ENCODE measurements around the gene RTN4R. TPM values are rescaled to one million over a fixed set of nuclear protein-coding genes. Genes with fewer than 3 reads are reported as not detected.

RTN4R gene
- total and polyA plus RNA-seq, 12 donors, result 0.35 to 18.8 (median 1.1) TPM

DNA sequence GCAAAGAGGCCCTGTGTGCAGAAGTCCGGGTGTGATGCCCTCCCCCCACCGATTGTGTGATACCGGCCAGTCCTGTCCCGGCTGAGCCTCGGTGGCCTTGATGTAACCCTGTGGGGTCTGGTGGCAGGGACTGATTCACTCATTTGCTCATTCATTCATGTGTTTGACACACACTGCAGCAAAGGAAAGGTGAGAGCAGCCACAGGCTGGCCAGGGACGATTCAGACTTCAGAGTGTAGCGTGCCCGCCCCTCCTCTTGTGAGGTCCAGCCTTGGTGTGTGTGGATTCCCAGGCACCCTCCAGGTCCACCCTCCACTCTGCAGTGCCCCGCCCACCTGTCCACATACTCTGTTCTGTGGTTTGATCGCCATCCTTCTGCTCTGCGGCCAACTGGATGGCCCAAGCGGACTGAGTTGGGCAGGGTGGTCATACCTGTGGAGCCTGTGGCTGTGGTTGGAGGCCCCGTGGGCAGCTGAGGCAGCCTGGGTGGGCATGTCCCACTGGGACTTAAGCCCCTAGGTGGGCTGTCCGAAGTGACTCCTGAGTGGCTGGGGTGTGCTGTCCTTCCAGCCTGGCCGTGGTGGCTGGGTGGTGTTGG lies 59.3 kb downstream of the RTN4R start:
- H3K9me3 ChIP-seq (replicated peaks in 1 of 3), result no peaks in the 10 kb centered on the region

DNA sequence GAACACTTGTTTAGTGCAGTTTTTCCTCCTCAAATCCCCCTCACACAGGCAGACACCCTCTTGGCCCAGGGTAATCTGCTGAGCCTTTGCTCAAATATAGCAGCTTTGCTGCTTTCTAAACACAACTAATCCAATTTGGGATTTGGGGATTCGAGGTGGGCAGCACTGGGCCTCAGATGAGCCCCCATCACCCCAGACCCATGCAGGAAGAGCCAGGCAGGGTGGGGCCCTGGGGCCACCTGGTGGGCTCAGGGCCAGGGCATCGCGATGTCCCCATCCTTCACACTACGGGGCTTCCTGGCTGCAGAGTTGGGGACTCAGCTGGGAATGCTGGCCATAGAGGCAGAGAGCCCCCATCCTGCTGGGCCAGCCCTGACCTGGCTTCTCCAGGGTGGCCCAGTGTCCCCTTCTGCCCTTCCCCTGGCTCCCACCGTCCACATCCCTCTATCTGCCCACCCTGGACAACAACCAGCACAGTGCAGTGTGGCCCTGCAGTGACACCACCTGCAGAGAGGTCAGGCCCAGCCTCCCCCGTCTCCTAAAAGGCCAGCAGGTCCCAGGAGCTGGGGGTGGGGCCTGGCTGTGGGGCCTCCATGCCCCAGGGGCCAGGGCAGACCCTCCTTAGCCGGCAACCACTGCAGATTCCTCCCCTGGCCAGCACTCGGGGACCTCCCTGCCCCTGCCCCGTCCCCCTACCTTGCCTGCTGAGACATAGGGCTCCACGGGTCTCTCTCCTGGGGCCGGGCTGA lies 60.7 kb downstream of the RTN4R start:
- H3K27ac ChIP-seq, result peak overlapping the region in 1 of 5 donors; percentile 74
- H3K9me3 ChIP-seq (replicated peaks in 1 of 3), result no peaks in the 10 kb centered on the region
- no peaks in the 10 kb centered on the region for H3K36me3 ChIP-seq (replicated peaks in 1 of 2)
- peak overlapping the region in 1 of 4 donors; percentile 48 for H3K4me3 ChIP-seq
- intact Hi-C loops (cut with DNase I), result no loop called here
- no peak for DNase-seq
- TF ChIP-seq POLR2A (IDR thresholded peaks at IDR 0.05), result no peak
- TF ChIP-seq, protein P1, sequence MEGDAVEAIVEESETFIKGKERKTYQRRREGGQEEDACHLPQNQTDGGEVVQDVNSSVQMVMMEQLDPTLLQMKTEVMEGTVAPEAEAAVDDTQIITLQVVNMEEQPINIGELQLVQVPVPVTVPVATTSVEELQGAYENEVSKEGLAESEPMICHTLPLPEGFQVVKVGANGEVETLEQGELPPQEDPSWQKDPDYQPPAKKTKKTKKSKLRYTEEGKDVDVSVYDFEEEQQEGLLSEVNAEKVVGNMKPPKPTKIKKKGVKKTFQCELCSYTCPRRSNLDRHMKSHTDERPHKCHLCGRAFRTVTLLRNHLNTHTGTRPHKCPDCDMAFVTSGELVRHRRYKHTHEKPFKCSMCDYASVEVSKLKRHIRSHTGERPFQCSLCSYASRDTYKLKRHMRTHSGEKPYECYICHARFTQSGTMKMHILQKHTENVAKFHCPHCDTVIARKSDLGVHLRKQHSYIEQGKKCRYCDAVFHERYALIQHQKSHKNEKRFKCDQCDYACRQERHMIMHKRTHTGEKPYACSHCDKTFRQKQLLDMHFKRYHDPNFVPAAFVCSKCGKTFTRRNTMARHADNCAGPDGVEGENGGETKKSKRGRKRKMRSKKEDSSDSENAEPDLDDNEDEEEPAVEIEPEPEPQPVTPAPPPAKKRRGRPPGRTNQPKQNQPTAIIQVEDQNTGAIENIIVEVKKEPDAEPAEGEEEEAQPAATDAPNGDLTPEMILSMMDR (IDR thresholded peaks at IDR 0.05), result no peak
- H3K27me3 ChIP-seq, result no peaks in the 10 kb centered on the region
- peaks cover 14 to 23% of the 10 kb centered on the region in 2 donors for H3K4me1 ChIP-seq (replicated peaks in 1 of 2)
- 75 to 82% (median 76%) methylated on average over 11 of the region's 11 CpGs; no CpG with 5 or more reads in 1 of the 4 donors for WGBS, 4 donors

More for the DNA sequence above, 59.3 kb downstream of the RTN4R start:
- 61 to 83% (median 78%) methylated on average over 3 to 15 of the region's 15 CpGs for WGBS, 4 donors
- DNase-seq, result no peak
- Histone ChIP-seq H3K27me3 (no peaks in the 10 kb centered on the region), H3K4me3 (no peak overlapping the region), H3K27ac (no peak overlapping the region), H3K4me1 (replicated peaks in 1 of 2) (peaks cover 4 to 12% of the 10 kb centered on the region in 2 donors), H3K36me3 (replicated peaks in 1 of 2) (no peaks in the 10 kb centered on the region)
- intact Hi-C loops (cut with DNase I), result no loop called here
- TF ChIP-seq POLR2A (IDR thresholded peaks at IDR 0.05), result no peak
- TF ChIP-seq, protein P1 (IDR thresholded peaks at IDR 0.05), result no peak

DNA sequence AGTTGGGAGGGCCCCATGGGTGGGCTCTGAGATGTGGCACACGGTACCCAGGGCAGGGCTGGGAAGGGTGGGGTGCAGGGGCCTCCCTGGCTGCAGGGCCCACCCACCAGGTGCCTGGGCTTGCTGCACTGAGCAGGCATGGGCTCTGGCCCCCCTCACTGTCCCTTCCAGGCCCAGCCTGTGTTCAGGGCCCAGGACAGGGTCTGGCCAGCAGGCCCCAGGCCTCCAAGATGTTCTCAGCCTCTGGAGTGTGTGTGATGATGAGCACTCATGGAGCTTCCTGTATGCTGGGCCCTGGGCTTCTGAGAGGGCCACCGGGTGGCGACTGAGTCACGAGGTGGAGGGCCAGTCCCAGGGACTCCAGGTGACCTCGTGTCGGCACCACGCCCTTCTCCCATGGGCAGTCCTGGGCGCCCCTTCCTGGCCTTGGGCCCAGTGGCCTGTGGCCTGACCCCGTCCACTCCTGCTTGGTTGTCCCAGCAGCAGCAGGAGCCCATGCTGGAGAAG lies 61.4 kb downstream of the RTN4R start:
- H3K27me3 ChIP-seq, result no peaks in the 10 kb centered on the region
- WGBS, 4 donors, result 33 to 61% (median 44%) methylated on average over 1 to 9 of the region's 9 CpGs
- H3K9me3 ChIP-seq (replicated peaks in 1 of 3), result no peaks in the 10 kb centered on the region
- no peaks in the 10 kb centered on the region for H3K36me3 ChIP-seq (replicated peaks in 1 of 2)
- TF ChIP-seq, protein P1 (IDR thresholded peaks at IDR 0.05), result no peak
- no peak for TF ChIP-seq POLR2A (IDR thresholded peaks at IDR 0.05)
- H3K4me1 ChIP-seq (replicated peaks in 1 of 2), result peaks cover 14 to 23% of the 10 kb centered on the region in 2 donors
- DNase-seq, result no peak
- H3K4me3 ChIP-seq, result peak overlapping the region in 1 of 4 donors; percentile 48
- intact Hi-C loops (cut with DNase I), result no loop called here
- peak overlapping the region in 3 of 5 donors; percentile 18 to 74 (median 52) for H3K27ac ChIP-seq

DNA sequence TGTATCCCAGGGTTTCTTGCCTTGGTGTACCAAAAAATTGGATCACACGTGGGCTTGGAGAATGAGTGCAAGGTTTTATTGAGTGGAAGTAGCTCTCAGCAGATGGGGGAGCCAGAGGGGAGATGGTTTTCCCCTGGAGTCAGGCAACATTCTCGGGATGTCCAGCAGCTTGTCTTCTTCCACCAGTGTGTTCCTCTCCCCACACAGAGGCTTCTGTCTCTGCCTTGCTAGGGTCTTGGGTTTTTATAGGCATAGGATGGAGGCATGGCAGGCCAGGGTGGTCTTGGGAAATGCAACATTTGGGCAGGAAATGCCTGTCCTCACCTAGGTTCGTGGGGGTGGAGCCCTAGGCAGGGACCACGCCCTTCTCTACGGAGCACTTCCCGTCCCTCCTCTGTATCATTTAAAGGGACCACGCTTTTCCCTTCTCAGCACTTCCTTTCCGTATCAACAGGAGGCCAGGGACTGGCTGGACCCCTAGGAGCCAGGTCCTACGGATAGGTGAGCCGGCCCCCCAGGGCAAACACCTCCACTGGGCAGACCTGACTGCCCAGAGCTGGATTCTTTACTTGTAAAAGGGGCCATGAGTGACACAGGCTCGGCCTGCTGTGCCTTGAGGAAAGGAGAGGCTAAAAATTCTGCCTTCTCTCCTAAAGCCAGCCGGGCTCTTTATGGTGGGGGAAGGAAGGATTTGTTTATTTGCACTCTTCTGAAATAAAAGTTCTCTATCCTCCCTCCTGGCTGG lies 62.0 kb downstream of the RTN4R start:
- intact Hi-C loops (cut with DNase I), result no loop called here
- no peaks in the 10 kb centered on the region for H3K9me3 ChIP-seq (replicated peaks in 1 of 3)
- H3K4me1 ChIP-seq (replicated peaks in 1 of 2), result peaks cover 14 to 23% of the 10 kb centered on the region in 2 donors
- peak; percentile 32 to 74 (median 51) for DNase-seq
- no peaks in the 10 kb centered on the region for H3K36me3 ChIP-seq (replicated peaks in 1 of 2)
- peak overlapping the region in 3 of 5 donors; percentile 18 to 74 (median 52) for H3K27ac ChIP-seq
- peak overlapping the region in 2 of 4 donors; percentile 18 to 48 for H3K4me3 ChIP-seq
- TF ChIP-seq, protein P1 (IDR thresholded peaks at IDR 0.05), result peak in 3 of 6 experiments; percentile 10 to 29 (median 28)
- TF ChIP-seq POLR2A (IDR thresholded peaks at IDR 0.05), result peak in 1 of 2 donors; percentile 19
- WGBS, 4 donors, result 43 to 62% (median 57%) methylated on average over 10 to 12 of the region's 12 CpGs
- no peaks in the 10 kb centered on the region for H3K27me3 ChIP-seq

Measured in adrenal gland (tissue), 12 donors.